Sciatic nerve (tissue), 2 donors: ENCODE data around the gene FGF14. TPM values are rescaled to one million over a fixed set of nuclear protein-coding genes. Genes with fewer than 3 reads are reported as not detected.
"Not testable (repeated sequence)": the region's sequence is repeated elsewhere in the genome, so short reads cannot be mapped to it uniquely, and the experiment has no call there.

Source experiments
- ATAC-seq: fragments of 200-7000 bp; cut with Tn5 transposase; one replicate; pipeline ENCODE4 v1.9.1; 2020; ENCODE audit warnings: mild to moderate bottlenecking, moderate library complexity
- DNase-seq: peaks from one replicate; pipeline ENCODE4 v3.0.0-alpha.2; 2020; ENCODE audit warnings: low spot score
- intact Hi-C: fragments of 100-400 bp; cut with DNase I; formaldehyde crosslinking; loops from one replicate; pipeline ENCODE4 v1.14.2; 2022
- total RNA-seq: library from RNA; stranded (reverse); fragmentation: NEBNext Ultra II Directional; extraction: Animal tissue kit (Norgen Biotek cat#: 25700); gene quantifications from one replicate; pipeline ENCODE4 v1.2.1, GENCODE V29; 2021
- donor health status: DM: no; HTN: no; CAD: no.
- donor health status: DM: no; HTN: no; CAD: no.

Gene FGF14
- total RNA-seq, 1 donor from 2014 or later: 1.4 TPM

DNA sequence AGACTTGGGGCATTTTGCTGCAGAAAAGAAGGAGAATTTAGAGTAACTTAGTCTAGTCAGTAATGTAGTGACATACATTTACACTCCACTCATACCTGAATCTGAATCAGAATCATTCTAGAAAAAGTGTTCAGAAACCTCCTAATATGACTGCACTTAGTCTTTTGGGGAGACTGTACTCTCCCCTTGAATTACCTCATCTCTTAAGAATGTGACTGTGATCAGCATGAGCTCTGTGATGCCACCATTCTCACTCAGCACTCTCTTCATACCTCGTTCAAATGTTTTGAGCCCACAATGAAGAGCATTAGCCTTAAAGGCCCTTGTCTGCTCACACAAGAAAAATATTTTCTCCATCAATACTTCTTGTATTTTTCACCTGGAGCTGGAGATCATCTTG lies 229.4 kb downstream of the FGF14 start:
- DNase-seq (no peak), ATAC-seq (no peak)
- intact Hi-C loops: no loop called here

DNA sequence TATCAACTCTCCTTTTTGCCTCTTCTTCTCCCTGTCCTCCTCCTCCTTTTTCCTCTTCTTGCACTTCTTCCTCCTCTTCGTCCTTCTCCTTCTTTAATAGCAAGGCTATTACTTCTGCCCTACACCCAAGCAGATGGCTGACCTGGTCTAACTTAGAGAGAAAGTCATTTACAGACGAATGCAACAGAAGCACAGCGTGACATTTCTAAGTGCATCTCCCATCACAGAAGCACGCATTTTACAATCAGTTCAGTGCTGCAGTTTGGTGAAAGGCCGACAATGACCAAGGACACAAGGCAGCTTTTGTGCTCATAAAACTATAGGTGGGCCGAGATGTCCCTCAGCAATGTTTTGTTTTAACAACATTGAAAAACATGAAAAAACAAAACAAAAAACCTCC lies 231.5 kb downstream of the FGF14 start:
- DNase-seq (no peak), ATAC-seq (no peak)
- intact Hi-C loops: no loop called here

- intact Hi-C loops: no loop called here
- no peak for ATAC-seq
- DNase-seq: no peak
These were observed 232.3 kb downstream of the FGF14 start for GRCh38 chr13:102169471-102170015.

- intact Hi-C loops: no loop called here
- ATAC-seq: no peak
- no peak for DNase-seq
These were observed 249.1 kb downstream of the FGF14 start for GRCh38 chr13:102152790-102153189.

- intact Hi-C loops: no loop called here
- no peak for DNase-seq
- ATAC-seq: no peak
These were observed 254.5 kb downstream of the FGF14 start for GRCh38 chr13:102147353-102147752.

- ATAC-seq: no peak
These were observed 256.1 kb downstream of the FGF14 start for GRCh38 chr13:102145750-102146149.

GRCh38 chr13:102142473-102142826 lies 259.4 kb downstream of the FGF14 start:
- ATAC-seq (no peak), DNase-seq (no peak)
- intact Hi-C loops: no loop called here

More at GRCh38 chr13:102145750-102146149, 256.1 kb downstream of the FGF14 start:
- no peak for DNase-seq
- intact Hi-C loops: no loop called here

DNA sequence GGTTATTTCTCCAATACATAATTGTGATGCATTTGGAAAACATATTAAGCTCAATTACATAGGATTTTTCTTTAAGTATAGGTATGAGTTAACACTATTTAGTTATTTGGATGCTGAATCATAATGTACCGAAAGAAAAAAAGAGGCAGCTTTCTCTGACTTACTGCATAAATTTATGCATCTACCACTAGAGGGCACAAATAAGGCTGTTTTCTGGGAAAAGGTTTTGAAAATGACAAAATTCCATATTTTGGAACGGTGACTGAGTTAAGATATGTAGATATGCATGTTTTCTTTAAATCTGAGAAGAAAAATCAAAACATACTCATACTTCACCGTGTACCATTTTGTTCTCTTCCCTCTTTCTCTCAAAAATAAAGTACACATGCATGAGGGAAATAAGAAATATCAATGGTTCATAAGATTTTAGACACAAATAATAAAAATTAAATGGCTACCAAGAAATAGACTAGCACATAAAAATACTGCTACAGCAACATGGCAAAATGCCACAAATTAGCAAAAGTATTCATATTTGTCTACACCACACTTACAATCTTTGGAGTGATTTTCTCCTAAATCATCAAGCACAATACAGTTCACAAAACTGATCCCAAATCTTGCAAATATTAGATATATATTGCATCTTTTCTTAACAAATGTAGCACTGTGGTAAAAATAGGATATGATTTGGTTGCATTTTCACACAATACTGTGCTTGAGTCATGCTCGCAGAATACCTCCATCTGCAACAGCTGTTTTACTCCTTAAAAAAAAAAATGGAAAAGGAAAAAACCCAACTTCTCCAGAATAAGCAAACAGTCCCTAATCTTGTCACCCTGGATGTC lies 260.0 kb downstream of the FGF14 start:
- no peak for DNase-seq
- intact Hi-C loops: no loop called here
- ATAC-seq: no peak

- ATAC-seq: no peak
- intact Hi-C loops: no loop called here
- no peak for DNase-seq
These were observed 262.2 kb downstream of the FGF14 start for GRCh38 chr13:102139626-102140025.

- ATAC-seq: no peak
- DNase-seq: no peak
- intact Hi-C loops: no loop called here
These were observed 263.1 kb downstream of the FGF14 start for GRCh38 chr13:102138635-102139190.

DNA sequence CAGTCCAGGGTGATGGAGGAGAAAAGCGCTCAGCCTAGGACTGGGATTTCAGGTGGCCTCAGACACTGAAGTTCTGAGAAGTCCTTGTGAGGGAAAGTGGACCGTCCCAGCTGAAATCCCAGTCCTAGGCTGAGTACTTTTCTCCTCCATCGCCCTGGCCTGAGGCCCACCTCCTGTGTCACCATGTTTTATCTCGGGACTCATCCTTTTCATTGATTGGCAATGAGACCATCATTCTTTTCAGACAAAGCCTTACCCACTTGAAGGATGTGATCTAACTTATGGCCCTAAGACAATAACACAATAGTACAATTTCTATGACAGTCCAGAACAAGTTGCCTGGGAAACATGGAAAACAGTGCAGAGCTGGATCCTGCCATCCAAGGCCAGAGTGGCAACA lies 263.9 kb downstream of the FGF14 start:
- DNase-seq, ATAC-seq, intact Hi-C loops: not testable (repeated sequence)

DNA sequence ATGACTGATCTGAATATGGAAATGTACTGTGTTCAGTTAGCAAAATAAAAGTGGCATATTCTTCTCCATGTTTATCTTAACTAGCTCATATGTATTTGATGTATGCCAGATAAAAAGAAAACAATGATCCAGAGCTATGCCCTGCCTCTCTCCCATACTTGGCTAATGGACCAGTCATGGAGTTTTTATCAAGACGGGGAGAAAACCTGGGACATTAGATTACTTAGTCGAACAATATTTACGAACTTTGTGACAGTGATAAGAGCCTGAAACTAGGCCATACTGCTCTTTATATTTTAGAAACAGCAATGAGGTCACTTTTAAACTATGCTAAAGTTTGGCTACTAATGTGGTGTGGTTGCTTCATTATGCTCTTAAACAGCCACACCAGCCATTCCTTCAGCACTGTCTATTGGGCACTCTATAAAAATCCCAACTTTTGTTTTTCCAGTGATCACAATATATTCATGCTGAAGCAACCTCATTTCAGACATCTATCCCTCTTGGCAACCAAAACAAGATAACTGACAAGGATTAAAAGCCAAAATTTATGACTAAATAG lies 265.0 kb downstream of the FGF14 start:
- ATAC-seq: no peak
- intact Hi-C loops: no loop called here
- no peak for DNase-seq

- intact Hi-C loops: no loop called here
- DNase-seq (no peak), ATAC-seq (no peak)
These were observed 269.0 kb downstream of the FGF14 start for GRCh38 chr13:102132777-102133295.

DNA sequence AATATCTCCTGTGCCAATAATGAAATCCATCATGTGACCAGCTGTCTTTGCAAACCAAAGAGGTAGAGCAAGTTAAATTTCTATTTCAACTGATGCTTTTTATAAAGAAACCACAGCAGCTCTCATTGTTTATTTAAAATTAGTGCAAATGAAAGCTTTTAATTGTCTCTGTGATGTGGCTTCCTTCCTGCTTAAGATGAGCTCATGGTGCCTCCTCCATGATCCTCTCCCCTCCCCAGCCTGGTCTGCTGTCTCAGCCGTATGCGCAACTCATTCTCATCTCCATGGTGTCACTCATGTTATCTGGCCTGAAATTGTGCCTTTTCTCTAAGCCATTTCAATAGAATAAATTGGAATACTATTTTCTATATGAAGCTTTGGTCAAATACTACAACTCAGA lies 270.6 kb downstream of the FGF14 start:
- no peak for DNase-seq
- no peak for ATAC-seq
- intact Hi-C loops: no loop called here

DNA sequence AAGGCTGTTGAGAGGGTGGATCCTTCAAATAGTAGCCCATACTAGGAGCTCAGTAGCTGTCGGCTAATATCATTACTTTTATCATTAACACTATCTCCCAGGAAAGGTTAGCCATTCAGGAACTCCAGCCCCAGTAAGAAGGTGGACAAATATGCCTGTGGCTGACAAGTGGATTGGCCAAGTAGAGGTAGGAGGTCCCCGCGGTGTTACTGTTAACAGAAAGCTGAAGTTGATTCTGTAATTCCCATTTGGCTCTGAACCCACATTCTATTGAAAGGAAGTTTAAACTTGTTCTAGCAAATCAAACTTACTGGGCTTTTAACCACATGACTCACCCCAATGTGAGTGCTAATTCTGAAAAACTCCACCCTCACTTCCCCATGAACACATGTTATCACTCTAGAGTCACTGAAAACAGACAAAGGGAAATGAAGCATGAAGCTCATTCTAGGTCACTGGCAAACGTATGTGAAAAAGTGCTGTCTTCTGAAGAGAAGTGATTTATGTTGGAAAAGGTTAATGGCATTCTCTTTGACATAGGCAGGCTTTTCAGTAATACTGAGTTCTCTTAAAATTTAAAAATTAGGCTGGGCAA lies 273.5 kb downstream of the FGF14 start:
- intact Hi-C loops: no loop called here
- DNase-seq (no peak), ATAC-seq (no peak)

DNA sequence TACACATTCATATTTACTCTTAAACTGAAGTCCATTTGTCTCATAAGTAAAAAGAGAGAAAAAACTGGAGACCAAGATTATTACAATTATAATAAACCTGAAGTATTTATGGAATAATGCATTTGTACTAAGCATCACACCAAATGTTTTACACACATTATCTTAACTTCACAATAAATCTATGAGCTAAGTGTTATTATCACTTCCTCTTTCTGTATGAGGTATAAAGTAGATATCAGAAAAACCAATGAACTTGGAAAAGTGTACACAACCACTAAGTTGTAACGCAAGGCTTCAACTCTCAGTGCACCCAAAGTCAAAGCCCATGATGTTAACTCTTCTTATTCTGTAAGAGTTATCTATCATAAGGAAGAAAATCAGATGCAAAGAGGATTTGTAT lies 274.7 kb downstream of the FGF14 start:
- intact Hi-C loops: no loop called here
- DNase-seq: no peak
- ATAC-seq: no peak

DNA sequence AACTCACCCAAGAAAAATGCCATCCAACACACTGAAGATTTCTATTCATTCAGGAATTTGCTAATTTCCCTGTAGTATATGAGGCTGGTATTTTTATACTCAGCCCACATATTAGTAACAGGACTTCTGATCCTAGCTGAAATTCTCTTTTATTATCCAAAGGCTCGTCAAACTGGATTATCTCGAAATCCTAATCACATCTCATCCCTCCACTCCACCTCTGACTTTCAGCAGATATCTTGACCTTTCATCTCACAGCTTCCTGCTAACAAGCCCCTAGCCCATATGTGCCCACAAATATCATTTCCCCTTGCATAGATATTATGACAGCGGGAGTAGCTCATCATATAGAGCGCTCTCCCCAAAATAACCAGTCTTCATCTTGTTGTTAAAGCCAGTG lies 279.7 kb downstream of the FGF14 start:
- intact Hi-C loops: no loop called here
- ATAC-seq (no peak), DNase-seq (no peak)

DNA sequence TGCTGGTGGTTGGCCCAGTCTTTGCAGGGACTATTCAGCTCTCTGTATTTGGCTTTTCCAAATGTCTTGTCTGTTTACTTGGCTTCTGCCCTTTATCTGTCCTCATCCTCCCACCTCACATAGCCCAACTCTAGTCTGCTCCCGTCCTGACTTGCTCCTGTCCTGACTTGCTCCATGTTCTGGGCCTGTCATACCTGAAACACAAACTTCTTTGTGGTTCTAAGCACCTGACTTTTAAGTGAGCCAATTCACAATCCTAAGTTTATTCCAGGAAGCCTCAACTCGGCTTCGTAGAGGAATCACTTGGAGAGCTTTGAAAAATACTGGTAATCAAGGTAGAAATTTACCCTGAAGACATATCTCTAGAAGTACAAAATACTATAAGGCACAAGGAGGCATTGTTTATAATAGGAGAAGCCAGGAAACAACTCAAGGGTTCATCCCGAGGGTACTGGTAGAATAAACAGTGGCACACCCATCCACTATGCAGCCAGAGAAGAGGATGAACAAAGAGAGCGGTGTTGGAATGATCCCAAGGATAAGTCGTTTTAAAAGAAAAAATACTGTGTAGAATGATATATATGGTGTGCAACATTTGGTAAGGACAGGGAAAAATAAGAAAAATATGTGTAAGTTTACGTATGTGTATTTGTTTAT lies 284.5 kb downstream of the FGF14 start:
- ATAC-seq: no peak
- no peak for DNase-seq
- intact Hi-C loops: no loop called here

DNA sequence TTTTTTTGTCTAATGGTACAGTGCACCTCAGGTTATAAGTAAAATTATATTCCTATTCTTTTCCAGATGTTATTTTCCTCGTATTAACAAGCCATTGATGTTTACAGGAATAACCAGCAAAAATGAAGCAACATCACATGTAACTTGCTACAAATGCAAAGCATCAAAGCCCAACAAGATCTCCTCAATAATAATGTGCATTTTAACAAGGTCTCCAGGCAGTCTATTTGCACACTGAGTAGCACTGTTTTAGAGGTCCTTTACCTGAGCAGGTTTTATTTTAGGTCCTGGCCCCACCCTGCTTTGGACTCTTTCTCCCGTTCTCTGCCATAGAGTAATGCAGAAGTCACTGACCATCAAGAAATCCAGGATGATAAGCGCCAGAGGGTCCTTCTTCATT lies 298.4 kb downstream of the FGF14 start:
- no peak for DNase-seq
- intact Hi-C loops: no loop called here
- no peak for ATAC-seq
